ENCODE results near the gene PDE3A.
"Not testable (repeated sequence)": the region's sequence is repeated elsewhere in the genome, so short reads cannot be mapped to it uniquely, and the experiment has no call there.

Gene PDE3A

DNA sequence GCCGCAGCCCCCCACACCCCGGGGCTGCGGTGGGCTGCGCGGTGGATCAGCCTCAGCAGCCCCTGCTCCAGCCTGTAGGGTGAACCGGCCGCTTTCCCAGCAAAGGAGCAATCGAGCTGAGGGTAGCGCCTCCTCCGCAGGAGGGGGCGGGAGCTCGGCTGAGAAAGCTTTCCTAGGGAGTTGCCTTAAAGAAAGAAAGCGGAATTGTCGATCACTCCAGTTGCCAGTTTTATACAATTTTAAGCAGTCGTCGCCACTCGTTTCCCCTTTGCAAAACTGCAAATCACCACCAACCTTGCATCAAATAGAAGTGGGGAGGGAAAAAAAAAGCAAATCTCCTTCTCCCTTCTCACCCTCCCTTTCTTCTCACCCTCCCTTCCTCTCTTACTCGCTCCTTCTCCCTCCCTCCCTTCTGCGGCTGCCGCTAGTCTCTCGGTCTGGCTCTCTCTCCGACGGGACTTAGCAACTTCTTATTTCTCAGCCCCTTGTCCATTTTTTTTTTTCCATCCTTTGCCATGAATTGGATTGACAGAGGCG lies at the start of gene PDE3A:
TSS of gene PDE3A (plus strand) at position 424 of the 537 bp plus-strand sequence. CDS start 748 bp downstream, outside the sequence.
- no peak for DNase-seq

DNA sequence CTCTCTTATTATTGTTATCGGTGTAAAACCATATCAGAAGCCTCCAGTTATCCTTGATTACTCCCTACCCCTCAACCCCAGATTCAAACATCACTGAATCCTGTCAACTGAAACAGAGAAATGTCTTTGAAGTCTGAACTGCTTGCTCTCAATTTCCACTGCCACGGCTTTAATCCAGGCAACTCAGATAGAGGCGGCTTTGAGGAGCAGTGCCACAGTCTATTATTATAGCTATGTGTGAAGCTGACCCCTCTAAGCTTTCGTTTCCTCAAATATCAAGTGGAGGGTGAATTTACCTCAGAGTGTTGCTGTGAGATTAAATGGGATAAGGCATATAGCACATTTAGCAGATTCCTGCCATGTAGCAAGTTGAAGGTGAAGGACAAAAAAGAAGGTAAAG lies 49.0 kb upstream of the PDE3A start:
- DNase-seq: no peak

DNA sequence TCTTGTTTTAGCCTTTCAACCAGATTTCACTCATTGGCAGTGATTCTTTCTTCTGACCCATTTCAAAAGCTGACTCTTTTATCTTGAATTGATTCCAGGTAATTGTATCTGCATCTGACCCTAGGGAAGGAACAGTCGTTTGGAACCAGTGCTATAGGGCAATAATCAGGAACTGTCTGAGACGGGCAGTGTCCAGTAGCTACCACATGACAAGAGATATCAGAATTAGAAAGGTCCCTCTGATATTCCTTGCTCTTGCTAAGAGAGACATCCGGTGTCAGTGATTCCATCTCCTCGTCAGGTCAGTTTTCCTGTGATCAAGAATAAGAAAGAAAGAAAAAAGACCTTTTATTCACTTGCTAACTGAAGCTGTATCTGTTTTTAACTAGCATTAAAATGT lies 47.8 kb upstream of the PDE3A start:
- DNase-seq: no peak

DNA sequence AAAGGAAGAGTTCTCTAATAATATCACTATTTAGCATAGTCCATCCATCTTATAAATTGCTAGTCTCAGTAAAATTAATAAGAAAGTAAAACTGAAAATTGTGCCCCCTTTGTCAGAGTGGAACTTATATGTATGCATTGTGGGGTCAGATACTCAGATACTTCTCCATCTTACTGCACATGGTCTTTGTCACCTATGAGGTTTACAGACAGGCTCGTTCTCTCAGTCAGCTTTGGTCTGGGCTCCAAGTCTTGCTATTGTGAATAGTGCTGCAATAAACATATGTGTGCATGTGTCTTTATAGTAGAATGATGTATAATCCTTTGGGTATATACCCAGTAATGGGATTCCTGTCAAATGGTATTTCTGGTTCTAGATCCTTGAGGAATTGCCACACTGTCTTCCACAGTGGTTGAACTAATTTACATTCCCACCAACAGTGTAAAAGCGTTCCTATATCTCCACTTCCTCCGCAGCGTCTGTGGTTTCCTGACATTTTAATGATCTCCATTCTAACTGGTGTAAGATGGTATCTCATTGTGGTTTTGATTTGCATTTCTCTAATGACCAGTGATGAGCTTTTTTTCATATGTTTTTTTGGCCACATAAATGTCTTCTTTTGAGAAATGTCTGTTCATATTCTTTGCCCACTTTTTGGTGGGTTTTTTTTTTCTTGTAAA lies 37.4 kb upstream of the PDE3A start:
- not testable (repeated sequence) for DNase-seq

DNA sequence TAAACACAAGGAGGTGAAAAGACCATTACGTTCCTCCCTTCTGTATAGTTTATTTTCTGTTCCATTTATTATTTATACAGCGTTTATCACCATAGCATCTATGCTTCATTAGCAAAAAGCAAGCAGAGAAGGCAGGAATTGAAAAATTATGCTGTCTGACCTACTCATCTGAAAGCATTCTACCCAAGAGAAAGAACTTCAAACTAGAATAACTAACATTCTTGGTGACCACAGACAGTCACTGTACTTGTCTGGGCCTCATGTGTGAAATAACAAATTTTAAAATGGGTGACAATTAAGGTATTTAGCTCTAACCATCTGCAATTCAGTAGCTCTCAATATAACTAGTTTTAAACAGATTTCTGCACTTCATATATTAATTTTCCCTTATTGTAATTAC lies 29.3 kb upstream of the PDE3A start:
- no peak for DNase-seq

DNA sequence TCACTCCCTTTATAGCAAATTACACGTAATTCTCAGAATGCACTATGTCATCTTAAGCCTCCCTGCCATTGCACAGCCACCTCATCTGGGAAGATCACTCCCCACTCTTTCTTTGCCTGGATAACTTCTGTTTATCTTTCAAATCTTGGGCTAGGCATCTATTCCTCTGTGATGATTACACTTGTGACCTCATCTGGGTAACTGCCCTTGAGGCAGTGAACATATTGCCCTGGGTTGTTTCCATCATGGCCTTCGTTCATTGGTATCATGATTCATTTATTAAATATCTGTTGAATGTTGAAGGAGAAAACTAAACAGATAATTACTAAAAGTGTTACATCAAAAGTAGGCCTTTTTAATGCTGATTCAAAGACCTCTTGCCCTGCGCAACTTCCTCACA lies 26.2 kb upstream of the PDE3A start:
- DNase-seq: no peak

DNA sequence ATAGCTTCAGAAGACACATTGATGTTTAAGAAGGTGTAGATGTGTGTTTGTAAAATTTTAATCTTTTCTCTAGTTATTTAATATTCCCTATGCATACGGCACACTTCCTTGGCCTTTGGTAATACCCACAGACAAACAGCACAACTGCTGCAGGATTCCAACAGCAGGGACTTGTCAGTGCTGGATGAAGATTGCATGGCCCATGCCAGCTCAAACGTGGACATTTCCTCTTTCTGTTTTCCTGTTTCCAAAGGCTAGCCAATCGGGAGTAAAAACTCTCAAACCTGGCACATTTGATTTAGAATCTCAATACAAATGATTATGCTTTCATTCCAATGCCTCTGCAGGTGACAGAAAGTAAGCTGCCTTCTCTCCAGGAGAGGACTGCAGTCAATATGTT lies 22.5 kb upstream of the PDE3A start:
- DNase-seq: no peak

DNA sequence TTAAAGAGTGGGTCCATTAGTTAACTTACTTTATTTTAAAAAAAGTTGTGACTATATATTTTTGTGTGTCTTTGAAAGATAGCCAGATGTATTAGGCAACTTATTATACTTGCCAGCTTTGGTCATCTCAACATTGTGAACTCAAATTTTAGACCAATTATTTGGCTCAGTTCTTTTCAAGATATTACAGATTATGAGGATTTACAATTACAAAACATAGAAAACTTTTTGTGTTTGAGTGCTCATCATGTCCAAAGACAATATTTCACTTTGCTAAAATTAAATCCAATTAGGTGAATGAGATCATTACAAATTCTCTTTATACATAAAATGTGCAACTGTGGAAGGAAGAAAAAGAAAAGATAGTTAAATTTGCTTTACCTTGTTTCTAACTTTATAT lies 18.3 kb upstream of the PDE3A start:
- DNase-seq: no peak

DNA sequence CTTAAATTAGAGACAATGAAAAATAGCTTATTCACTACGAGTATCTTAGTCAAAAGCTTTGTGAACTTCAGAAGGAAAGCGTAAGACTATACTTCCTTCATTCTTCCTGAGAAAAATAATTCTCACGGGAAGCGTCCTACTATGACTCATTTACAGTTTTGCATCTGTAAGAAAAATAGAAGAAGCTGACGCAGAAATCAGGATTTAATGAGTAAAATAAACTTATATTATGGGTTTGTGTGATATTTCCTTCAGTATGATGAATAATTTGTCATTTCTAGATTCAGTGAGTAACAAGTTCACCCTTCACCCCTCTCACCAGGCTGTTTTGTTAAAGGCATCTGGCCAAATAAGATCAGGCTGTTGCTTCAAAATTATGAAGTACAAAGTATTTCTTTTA lies 17.8 kb upstream of the PDE3A start:
- no peak for DNase-seq

DNA sequence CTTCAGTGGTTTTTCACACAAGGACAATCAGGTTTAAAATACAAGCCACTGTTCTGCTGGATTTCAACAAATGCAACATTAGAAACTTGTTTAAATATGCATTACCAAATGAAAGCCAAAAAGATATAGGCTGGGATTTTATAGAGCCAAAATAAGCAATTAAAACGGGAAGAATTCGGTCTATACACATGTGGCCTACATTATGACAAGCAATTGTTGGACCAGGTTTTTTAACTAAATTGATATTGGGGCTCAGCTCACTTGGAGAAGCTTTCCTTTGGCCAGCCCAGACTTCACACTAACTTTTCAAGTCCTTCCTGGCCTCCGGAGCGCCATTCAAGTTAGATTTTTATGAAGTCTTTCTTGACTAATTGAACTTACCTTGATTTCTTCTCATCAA lies 16.9 kb upstream of the PDE3A start:
- DNase-seq: no peak

DNA sequence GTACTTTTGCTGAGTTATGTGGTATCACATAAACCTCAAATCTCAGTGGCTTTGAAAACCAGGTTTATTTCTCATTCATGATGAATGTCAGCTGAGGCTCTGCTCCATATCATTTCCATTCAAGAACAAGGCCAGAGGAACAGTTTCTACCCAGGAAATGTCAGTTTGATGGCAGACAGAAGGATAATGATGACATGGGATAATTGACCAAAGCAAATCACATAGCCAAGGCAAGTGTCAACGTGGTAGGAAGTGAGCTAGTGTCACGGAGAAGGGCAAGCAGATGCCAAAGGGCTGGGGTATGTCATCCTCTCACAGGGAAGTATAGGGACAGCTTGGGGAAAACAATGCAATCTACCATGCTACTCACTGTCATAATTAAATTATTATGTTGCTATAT lies 12.3 kb upstream of the PDE3A start:
- DNase-seq: no peak

DNA sequence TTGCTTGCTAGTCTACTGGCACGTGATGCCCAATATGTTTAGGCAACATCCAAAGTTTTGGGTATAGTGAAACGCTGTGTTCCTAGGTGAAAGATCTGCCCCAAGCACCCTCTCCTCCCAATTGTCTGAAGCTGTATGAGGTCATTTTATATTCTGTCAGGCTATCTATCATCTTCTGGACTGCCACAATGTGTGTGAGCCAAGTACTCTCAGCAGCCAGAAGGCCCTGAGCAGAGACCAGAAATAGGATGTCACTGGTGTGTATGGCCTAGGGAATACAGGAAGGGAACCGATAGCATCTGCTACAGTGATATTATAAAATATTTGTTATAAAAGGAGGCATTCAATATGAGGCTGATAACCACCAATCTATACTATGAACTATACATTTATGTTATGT lies 7.9 kb upstream of the PDE3A start:
- DNase-seq: no peak

DNA sequence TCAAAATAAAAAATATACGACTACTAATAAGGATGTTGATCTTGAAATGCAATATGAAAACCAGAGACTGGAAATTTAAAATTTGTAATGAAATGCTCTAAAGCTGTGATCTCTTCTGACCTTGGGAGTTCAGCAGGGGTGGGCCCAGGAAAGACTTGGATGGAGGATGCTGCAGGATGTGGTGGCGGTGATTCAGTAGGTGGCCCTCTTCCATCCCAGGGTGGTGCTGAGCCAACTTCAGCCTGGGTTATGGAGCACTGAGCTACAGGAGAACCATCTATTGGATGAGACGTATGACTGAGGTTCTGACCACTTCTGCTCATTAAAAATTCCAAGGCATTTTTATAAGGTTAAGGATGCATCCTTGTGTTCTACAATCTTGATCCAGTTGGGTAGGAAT lies 6.9 kb upstream of the PDE3A start:
- no peak for DNase-seq

DNA sequence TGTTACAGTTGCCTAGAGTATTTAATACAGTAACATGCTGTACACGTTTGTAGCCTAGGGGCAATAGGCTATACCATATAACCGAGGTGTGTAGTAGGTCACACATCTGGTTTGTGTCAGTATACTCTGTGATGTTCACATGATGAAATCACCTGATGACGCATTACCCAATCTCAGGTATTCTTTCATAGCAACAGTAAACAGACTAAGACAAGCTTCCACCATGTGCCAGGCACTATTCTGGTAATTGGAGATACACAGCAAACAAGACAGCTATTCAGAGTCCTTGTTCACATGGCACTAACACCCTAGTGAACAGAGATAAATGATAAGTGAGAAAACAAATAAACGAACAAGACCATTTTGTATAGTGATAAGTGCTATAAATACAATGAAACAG lies 3.8 kb upstream of the PDE3A start:
- no peak for DNase-seq

DNA sequence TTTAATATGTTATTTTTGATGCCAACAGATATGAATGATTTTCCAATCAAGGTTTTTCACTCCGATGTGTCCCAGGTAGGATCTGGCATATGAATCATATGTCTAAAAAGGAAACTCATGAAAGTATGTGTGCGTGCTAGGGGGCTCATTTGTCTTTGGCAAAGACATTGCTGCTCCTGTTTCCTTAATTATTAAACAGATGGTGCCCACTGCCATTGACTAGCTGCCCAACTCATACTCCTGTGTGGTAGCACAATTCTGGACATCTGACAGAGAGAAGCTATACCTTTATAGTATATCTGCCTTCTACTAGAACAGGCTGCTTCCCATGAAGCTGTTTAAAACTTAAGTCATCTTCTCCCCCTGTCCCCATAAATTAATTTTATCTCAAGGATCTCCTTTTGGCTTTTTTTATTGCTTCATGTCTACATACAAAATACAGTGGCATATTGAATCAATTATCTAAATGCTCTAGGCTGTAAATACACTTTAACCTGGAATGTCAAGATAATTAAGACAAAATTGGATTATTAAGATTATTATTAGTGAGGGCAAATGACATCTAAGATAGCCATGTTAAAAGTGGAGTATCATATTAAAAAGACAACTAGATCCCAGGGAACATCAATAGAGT lies 1.4 kb upstream of the PDE3A start:
- DNase-seq: no peak

DNA sequence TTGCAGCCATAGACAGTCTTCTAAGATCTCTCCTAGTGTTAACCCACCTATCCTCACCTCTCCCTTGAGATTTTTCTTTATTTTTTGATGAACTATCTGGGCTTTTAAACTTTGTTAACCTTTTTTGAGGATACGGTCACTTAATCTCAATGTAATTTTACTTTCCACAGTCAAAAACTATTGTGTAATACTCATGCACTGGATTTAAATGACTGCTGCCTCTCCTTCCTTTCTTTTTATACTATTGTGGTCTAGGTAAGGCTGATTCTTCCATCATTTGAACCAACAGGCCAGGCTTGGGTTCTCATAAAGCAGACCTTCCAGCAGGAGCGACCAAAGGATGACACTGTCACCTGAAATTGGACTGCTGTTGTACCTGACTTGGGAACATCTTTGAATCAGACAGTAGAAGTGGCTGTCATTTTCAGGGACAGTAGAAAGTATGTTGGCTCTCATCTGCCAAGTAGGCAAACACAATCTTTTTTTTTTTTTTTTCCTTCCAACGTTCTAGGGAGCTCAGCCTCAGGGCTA lies 689 bp upstream of the PDE3A start:
- DNase-seq: no peak

DNA sequence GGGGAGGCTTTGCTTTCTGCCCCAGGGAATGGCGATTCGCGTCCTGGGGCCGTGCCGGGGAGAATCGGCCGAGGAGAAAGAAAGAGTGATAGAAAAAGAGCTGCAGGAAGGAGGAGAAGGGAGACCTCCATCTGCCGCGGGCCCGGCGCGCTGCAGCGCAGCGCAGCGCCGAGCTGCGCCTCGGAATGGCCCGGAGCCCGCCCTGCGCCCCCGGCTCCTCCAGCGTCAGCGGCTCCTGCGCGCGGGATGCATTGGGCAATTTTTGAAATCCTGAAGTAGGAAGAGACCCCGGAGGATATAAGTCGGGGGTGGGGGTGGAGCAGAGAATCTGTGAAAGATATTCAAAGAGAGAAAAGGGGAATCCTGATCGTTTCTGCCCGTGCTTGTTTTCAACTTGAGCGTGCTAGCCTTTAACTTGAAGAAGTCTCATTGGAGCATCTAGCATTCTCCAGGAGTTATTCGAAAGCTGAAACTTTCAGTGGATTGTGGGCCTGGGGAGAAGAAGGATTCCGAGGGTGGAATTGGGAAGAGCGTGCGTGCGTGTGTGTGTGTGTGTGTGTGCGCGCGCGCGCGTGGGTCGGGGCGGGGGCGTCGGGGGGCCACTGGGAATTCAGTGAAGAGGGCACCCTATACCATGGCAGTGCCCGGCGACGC lies 441 bp downstream of the PDE3A start:
- no peak for DNase-seq

DNA sequence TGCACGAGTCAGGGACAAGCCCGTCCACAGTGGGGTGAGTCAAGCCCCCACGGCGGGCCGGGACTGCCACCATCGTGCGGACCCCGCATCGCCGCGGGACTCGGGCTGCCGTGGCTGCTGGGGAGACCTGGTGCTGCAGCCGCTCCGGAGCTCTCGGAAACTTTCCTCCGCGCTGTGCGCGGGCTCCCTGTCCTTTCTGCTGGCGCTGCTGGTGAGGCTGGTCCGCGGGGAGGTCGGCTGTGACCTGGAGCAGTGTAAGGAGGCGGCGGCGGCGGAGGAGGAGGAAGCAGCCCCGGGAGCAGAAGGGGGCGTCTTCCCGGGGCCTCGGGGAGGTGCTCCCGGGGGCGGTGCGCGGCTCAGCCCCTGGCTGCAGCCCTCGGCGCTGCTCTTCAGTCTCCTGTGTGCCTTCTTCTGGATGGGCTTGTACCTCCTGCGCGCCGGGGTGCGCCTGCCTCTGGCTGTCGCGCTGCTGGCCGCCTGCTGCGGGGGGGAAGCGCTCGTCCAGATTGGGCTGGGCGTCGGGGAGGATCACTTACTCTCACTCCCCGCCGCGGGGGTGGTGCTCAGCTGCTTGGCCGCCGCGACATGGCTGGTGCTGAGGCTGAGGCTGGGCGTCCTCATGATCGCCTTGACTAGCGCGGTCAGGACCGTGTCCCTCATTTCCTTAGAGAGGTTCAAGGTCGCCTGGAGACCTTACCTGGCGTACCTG lies 1.1 kb downstream of the PDE3A start:
- no peak for DNase-seq

DNA sequence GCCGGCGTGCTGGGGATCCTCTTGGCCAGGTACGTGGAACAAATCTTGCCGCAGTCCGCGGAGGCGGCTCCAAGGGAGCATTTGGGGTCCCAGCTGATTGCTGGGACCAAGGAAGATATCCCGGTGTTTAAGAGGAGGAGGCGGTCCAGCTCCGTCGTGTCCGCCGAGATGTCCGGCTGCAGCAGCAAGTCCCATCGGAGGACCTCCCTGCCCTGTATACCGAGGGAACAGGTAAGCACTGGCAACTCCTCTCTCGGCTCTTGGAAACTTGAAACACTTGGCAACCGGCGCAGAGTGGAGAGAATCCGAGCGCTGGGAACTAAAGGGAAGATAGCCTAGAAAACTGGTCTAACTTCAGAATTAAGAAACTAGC lies 1.7 kb downstream of the PDE3A start:
- no peak for DNase-seq

DNA sequence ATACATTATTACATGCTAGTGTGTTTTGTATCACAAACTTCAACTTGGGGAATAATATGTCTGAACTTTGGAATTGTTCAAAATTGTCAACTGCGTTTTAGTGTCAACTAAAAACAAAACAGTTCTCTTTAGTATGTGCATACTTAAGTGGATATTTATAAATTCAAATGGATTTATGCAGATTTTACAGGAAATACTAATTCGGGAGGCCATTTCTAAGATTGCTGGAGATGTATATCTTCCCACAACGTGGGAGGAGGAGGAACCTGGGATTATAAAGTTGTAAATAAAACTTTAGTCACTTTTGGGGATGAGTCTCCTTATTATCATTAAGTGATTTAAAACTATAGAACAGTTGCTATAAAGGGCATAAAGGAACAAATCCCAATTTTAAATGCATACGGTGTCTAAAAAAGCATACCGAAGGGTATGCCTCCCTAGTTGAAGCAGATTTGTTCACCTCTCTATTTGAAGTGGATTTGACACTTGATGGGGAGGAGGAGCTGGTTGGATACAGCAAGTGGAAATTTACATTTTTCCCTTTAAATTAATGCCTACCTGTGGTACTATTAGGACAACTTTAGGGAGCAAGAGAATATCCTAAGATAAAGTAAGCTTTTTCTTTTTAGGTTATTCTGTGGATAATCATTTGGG lies 2.7 kb downstream of the PDE3A start:
- no peak for DNase-seq

DNA sequence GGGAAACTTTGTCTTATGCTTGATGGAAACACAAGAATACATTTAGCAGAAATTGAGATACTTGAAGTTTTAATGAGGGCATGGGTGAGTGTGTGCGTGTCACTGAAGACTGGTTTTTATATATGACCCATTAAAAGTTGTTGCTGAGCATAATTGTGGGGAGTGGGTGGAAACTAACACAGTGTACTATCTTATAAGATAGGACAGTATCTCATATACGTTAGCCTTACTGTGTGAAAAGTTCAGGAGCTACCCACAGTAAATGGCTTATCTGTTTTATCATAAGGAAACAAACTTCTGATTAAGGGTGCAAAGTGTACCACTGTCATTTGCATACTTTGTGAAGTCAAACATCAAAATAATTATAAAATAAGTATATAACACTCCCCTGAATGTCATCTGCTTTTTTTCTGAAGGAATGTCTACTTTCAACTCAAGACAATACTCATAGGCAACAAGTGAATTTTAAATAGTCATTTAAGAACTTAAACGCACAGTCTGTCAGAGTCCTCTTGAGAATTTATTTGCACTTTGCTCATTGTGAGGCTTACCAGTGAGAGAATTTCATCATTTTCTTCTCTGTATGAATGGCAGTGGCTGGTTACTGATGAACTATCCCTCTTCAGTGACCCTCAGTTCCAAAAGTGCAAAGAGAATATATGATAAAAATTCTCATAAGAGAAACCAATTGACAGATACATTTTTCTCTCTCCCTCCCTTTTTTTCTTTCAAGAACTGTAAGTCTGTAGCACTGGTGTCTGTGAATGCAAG lies 4.2 kb downstream of the PDE3A start:
- DNase-seq: no peak

DNA sequence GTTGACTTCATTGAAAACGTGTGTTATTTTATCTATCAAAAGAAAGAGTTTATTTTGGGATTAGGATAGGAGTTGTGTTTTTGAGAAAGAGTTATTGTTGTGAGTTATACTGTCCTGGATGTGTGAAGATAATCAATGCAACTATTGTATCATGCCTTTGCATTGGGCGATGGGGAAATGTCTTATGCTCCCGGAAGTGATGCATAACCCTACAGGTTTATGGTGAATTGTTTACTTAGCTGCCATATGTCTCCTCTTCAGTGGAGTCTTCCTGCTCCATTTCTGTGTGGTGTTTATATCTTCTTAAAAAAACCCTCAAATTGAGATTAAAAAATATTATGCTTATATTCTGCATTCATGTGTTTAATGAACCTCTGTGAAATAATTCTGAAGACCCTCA lies 6.5 kb downstream of the PDE3A start:
- DNase-seq: no peak
